ENCODE results near the gene CAP2.
"Not testable (repeated sequence)": the region's sequence is repeated elsewhere in the genome, so short reads cannot be mapped to it uniquely, and the experiment has no call there.

CAP2 gene

GRCh38 chr6:17423026-17423425 lies 29.6 kb downstream of the CAP2 start:
- no peak for TF ChIP-seq CTCF (conservative IDR thresholded peaks at IDR 0.05; ENCODE audit: low read depth, low read length)
- no peak for DNase-seq (ENCODE audit: low read depth)
- H3K4me3 ChIP-seq (ENCODE audit: low read length), result no peak overlapping the region

- TF ChIP-seq CTCF (conservative IDR thresholded peaks at IDR 0.05; ENCODE audit: low read depth, low read length), result no peak
- DNase-seq (ENCODE audit: low read depth), result no peak
- no peak overlapping the region for H3K4me3 ChIP-seq (ENCODE audit: low read length)
Observed at GRCh38 chr6:17427062-17427461, 33.7 kb downstream of the CAP2 start.

- TF ChIP-seq CTCF (conservative IDR thresholded peaks at IDR 0.05; ENCODE audit: low read depth, low read length), result no peak
- no peak for DNase-seq (ENCODE audit: low read depth)
- H3K4me3 ChIP-seq (ENCODE audit: low read length), result no peak overlapping the region
Observed at GRCh38 chr6:17427617-17428016, 34.2 kb downstream of the CAP2 start.

- DNase-seq (ENCODE audit: low read depth); H3K4me3 ChIP-seq (ENCODE audit: low read length): not testable (repeated sequence)
Observed at GRCh38 chr6:17428595-17429120, 35.3 kb downstream of the CAP2 start.

- no peak overlapping the region for H3K4me3 ChIP-seq (ENCODE audit: low read length)
- no peak for TF ChIP-seq CTCF (conservative IDR thresholded peaks at IDR 0.05; ENCODE audit: low read depth, low read length)
- no peak for DNase-seq (ENCODE audit: low read depth)
Observed at GRCh38 chr6:17429383-17430061, 36.1 kb downstream of the CAP2 start.

- no peak for DNase-seq (ENCODE audit: low read depth)
- no peak for TF ChIP-seq CTCF (conservative IDR thresholded peaks at IDR 0.05; ENCODE audit: low read depth, low read length)
- H3K4me3 ChIP-seq (ENCODE audit: low read length), result no peak overlapping the region
Observed at GRCh38 chr6:17431581-17431980, 38.2 kb downstream of the CAP2 start.

GRCh38 chr6:17432356-17432755 lies 39.0 kb downstream of the CAP2 start:
- no peak overlapping the region for H3K4me3 ChIP-seq (ENCODE audit: low read length)
- TF ChIP-seq CTCF (conservative IDR thresholded peaks at IDR 0.05; ENCODE audit: low read depth, low read length), result no peak
- no peak for DNase-seq (ENCODE audit: low read depth)

All from retinal pigment epithelial cell (primary cell).